Measurements from ENCODE around the gene PPP1R9A. TPM values are rescaled to one million over a fixed set of nuclear protein-coding genes. Genes with fewer than 3 reads are reported as not detected.

PPP1R9A gene
- total RNA-seq, 1 experiment from 2014 or later: 3.6 TPM

GRCh38 chr7:95303013-95303905 lies 395.9 kb downstream of the PPP1R9A start:
- no peak for DNase-seq (ENCODE audit: extremely low read depth, low read depth)

GRCh38 chr7:95304990-95305389 lies 397.6 kb downstream of the PPP1R9A start:
- no peak for DNase-seq (ENCODE audit: extremely low read depth, low read depth)

GRCh38 chr7:95309951-95310350 lies 402.6 kb downstream of the PPP1R9A start:
- DNase-seq (ENCODE audit: extremely low read depth, low read depth): no peak

GRCh38 chr7:95311389-95311788 lies 404.0 kb downstream of the PPP1R9A start:
- no peak for DNase-seq (ENCODE audit: extremely low read depth, low read depth)

- no peak for DNase-seq (ENCODE audit: extremely low read depth, low read depth)
Measured at GRCh38 chr7:95312561-95312960, 405.2 kb downstream of the PPP1R9A start.

- no peak for DNase-seq (ENCODE audit: extremely low read depth, low read depth)
Measured at GRCh38 chr7:95316588-95316987, 409.2 kb downstream of the PPP1R9A start.

GRCh38 chr7:95317546-95317945 lies 410.2 kb downstream of the PPP1R9A start:
- no peak for DNase-seq (ENCODE audit: extremely low read depth, low read depth)

GRCh38 chr7:95317966-95318365 lies 410.6 kb downstream of the PPP1R9A start:
- no peak for DNase-seq (ENCODE audit: extremely low read depth, low read depth)

- DNase-seq (ENCODE audit: extremely low read depth, low read depth): no peak
Measured at GRCh38 chr7:95318501-95319100, 411.2 kb downstream of the PPP1R9A start.

- DNase-seq (ENCODE audit: extremely low read depth, low read depth): no peak
Measured at GRCh38 chr7:95319570-95319969, 412.2 kb downstream of the PPP1R9A start.

- no peak for DNase-seq (ENCODE audit: extremely low read depth, low read depth)
Measured at GRCh38 chr7:95320651-95321050, 413.3 kb downstream of the PPP1R9A start.

- no peak for DNase-seq (ENCODE audit: extremely low read depth, low read depth)
Measured at GRCh38 chr7:95321720-95322119, 414.3 kb downstream of the PPP1R9A start.

- no peak for DNase-seq (ENCODE audit: extremely low read depth, low read depth)
Measured at GRCh38 chr7:95322396-95322795, 415.0 kb downstream of the PPP1R9A start.

- DNase-seq (ENCODE audit: extremely low read depth, low read depth): no peak
Measured at GRCh38 chr7:95322854-95323253, 415.5 kb downstream of the PPP1R9A start.

GRCh38 chr7:95323410-95324129 lies 416.2 kb downstream of the PPP1R9A start:
- DNase-seq (ENCODE audit: extremely low read depth, low read depth): no peak

GRCh38 chr7:95324431-95324830 lies 417.0 kb downstream of the PPP1R9A start, which contains the start of gene PON1:
PON1 (minus strand) TSS chr7:95324532; CDS start chr7:95324475, 57 bp downstream.
- no peak for DNase-seq (ENCODE audit: extremely low read depth, low read depth)

- DNase-seq (ENCODE audit: extremely low read depth, low read depth): no peak
Measured at GRCh38 chr7:95327356-95327755, 420.0 kb downstream of the PPP1R9A start.

- peak; percentile 17 for DNase-seq (ENCODE audit: extremely low read depth, low read depth)
Measured at GRCh38 chr7:95330204-95330960, 423.0 kb downstream of the PPP1R9A start.

GRCh38 chr7:95330961-95331337 lies 423.6 kb downstream of the PPP1R9A start:
- DNase-seq (ENCODE audit: extremely low read depth, low read depth): no peak

- DNase-seq (ENCODE audit: extremely low read depth, low read depth): no peak
Measured at GRCh38 chr7:95334447-95334846, 427.1 kb downstream of the PPP1R9A start.

- DNase-seq (ENCODE audit: extremely low read depth, low read depth): no peak
Measured at GRCh38 chr7:95335093-95335492, 427.7 kb downstream of the PPP1R9A start.
